HCT116 (cell line): ENCODE results near the gene PA2G4. TPM values are rescaled to one million over a fixed set of nuclear protein-coding genes. Genes with fewer than 3 reads are reported as not detected.

Source experiments
- ATAC-seq: fragments of 200-7000 bp; cut with Tn5 transposase; 2 replicates; pipeline ENCODE4 v1.9.1; 2020; ENCODE audit warnings: mild to moderate bottlenecking, moderate library complexity
- BruUV-seq: library from RNA; stranded (reverse); fragments of 400-500 nt; replicated peaks from 2 replicates; lab custom pipeline; 2021; lab: Mats Ljungman, UMichigan
- CTCF ChIA-PET: fragments of 300-600 bp; sonication (Branson Sonifier 250); formaldehyde crosslinking; loops from one replicate; lab custom pipeline; 2021; ENCODE audit warnings: antibody characterized with exemption; lab: Charles Lee
- POLR2A ChIA-PET: fragments of 300-600, 350-600 bp; sonication (Branson Sonifier 250); formaldehyde crosslinking; loops from one replicate; lab custom pipeline; 2021; ENCODE audit warnings: antibody characterized with exemption; lab: Charles Lee
- RAD21 ChIA-PET, 2 experiments: fragments of 300-600 bp; sonication (Branson Sonifier 250); formaldehyde crosslinking; loops; one replicate each; lab custom pipeline; 2023; ENCODE audit warnings: low total read pairs in 2 of 2; ENCODE audit not compliant: uncharacterized antibody in 2 of 2, unreplicated experiment in 2 of 2, low non-redundant PET in 1 of 2; lab: Charles Lee
- DNase-seq: peaks from one replicate; pipeline ENCODE4 v3.0.0-alpha.2; 2010; ENCODE audit warnings: low read depth, low spot score
- H2AFZ ChIP-seq: fragments of 200-600 bp; shearing (Covaris generic), sonication (generic); 2 replicates; pipeline ENCODE4 v1.6.1; 2017; ENCODE audit warnings: low read depth, mixed run types, mixed read lengths, antibody characterized with exemption, low read length; ENCODE audit not compliant: poor library complexity, severe bottlenecking
- H3K27ac ChIP-seq: 2 replicates; pipeline ENCODE4 v1.5.1; 2012; ENCODE audit warnings: low read depth, low read length
- H3K27me3 ChIP-seq: fragments of 200-600 bp; sonication (generic); 2 replicates; pipeline ENCODE4 v1.6.1; 2016; ENCODE audit warnings: mixed run types, low read length, mixed read lengths; ENCODE audit not compliant: insufficient read depth
- H3K36me3 ChIP-seq, 2 experiments: fragments of 200-500 bp in 1 of 2; fragments of 200-600 bp in 1 of 2; sonication (Bioruptor generic) in 1 of 2; sonication (generic) in 1 of 2; 2 replicates each; pipeline versions ENCODE4 v1.5.1 to v1.6.1; 2014 to 2016; ENCODE audit warnings: low read length in 2 of 2, inconsistent platforms in 1 of 2, mixed read lengths in 1 of 2, mixed run types in 1 of 2; ENCODE audit not compliant: insufficient read depth in 2 of 2, control insufficient read depth in 1 of 2
- H3K4me1 ChIP-seq, 2 experiments: fragments of 200-600 bp in 1 of 2; sonication (generic) in 1 of 2; 2 replicates each; pipeline versions ENCODE4 v1.5.1 to v1.6.1; 2012 to 2017; ENCODE audit warnings: low read length in 2 of 2, inconsistent platforms in 1 of 2, mild to moderate bottlenecking in 1 of 2, mixed read lengths in 1 of 2, mixed run types in 1 of 2, moderate library complexity in 1 of 2; ENCODE audit not compliant: insufficient read depth in 2 of 2, control insufficient read depth in 1 of 2
- H3K4me2 ChIP-seq: fragments of 200-600 bp; sonication (generic); 2 replicates; pipeline ENCODE4 v1.6.1; 2017; ENCODE audit warnings: mixed run types, low read length, mixed read lengths
- H3K4me3 ChIP-seq, 2 experiments: fragments of 200-600 bp in 1 of 2; sonication (generic) in 1 of 2; replicated peaks in 1 of 2; 2 replicates each; pipeline ENCODE4 v1.5.1; 2011 to 2016; ENCODE audit warnings: low read length in 2 of 2, control low read depth in 1 of 2, low read depth in 1 of 2, mild to moderate bottlenecking in 1 of 2, mixed read lengths in 1 of 2, mixed run types in 1 of 2
- H3K79me2 ChIP-seq: fragments of 200-600 bp; sonication (generic); 2 replicates; pipeline ENCODE4 v1.6.1; 2017; ENCODE audit warnings: mild to moderate bottlenecking, mixed run types, low read length, moderate library complexity, mixed read lengths; ENCODE audit not compliant: insufficient read depth
- H3K9ac ChIP-seq: fragments of 200-600 bp; sonication (generic); 2 replicates; pipeline ENCODE4 v1.6.1; 2016; ENCODE audit warnings: low read length, mixed read lengths
- H3K9me2 ChIP-seq: fragments of 200-600 bp; sonication (generic), shearing (Covaris generic); 2 replicates; pipeline ENCODE4 v1.6.1; 2017; ENCODE audit warnings: mixed run types, mild to moderate bottlenecking, moderate library complexity; ENCODE audit not compliant: insufficient read depth
- H3K9me3 ChIP-seq, 2 experiments: fragments of 200-500 bp in 1 of 2; fragments of 200-600 bp in 1 of 2; sonication (Bioruptor generic) in 1 of 2; sonication (generic) in 1 of 2; 2 replicates each; pipeline ENCODE4 v1.6.1; 2014 to 2017; ENCODE audit warnings: low read length in 2 of 2, mixed read lengths in 2 of 2, inconsistent platforms in 1 of 2, low read depth in 1 of 2, mild to moderate bottlenecking in 1 of 2, mixed run types in 1 of 2, moderate library complexity in 1 of 2; ENCODE audit not compliant: control insufficient read depth in 1 of 2, insufficient read depth in 1 of 2
- H4K20me1 ChIP-seq: fragments of 200-600 bp; sonication (generic), shearing (Covaris generic); 2 replicates; pipeline ENCODE4 v1.6.1; 2017; ENCODE audit warnings: mixed run types, mild to moderate bottlenecking, moderate library complexity; ENCODE audit not compliant: insufficient read depth
- CEBPB ChIP-seq: IDR thresholded peaks from 2 replicates; pipeline ENCODE4 v1.6.1; 2012; ENCODE audit warnings: low read depth
- CTCF ChIP-seq, 3 experiments: fragments of 200-600 bp in 1 of 3; sonication (generic) in 1 of 3; IDR thresholded peaks in 2 of 3; conservative IDR thresholded peaks in 1 of 3; 2 replicates each; pipeline ENCODE4 v1.5.1; 2012 to 2017; ENCODE audit warnings: low read depth in 2 of 3, low read length in 2 of 3, antibody characterized with exemption in 1 of 3, borderline replicate concordance in 1 of 3, control low read depth in 1 of 3, mild to moderate bottlenecking in 1 of 3, mixed read lengths in 1 of 3, mixed run types in 1 of 3, moderate library complexity in 1 of 3; ENCODE audit not compliant: insufficient read depth in 1 of 3
- JUND ChIP-seq: IDR thresholded peaks from 2 replicates; pipeline ENCODE4 v1.6.1; 2012
- MAX ChIP-seq: IDR thresholded peaks from 2 replicates; pipeline ENCODE4 v1.6.1; 2012
- POLR2A ChIP-seq: IDR thresholded peaks from 2 replicates; pipeline ENCODE4 v1.7.0; 2011; ENCODE audit warnings: borderline replicate concordance; ENCODE audit not compliant: insufficient read depth, insufficient read length; ENCODE audit errors: extremely low read depth
- POLR2AphosphoS5 ChIP-seq: IDR thresholded peaks from 2 replicates; pipeline ENCODE4 v1.6.1; 2011; ENCODE audit warnings: mild to moderate bottlenecking, low read depth, low read length, moderate library complexity
- RAD21 ChIP-seq: IDR thresholded peaks from 2 replicates; pipeline ENCODE4 v1.6.1; 2012; ENCODE audit warnings: low read depth, mild to moderate bottlenecking
- SIN3A ChIP-seq: IDR thresholded peaks from 2 replicates; pipeline ENCODE4 v1.6.1; 2012; ENCODE audit warnings: low read depth
- YY1 ChIP-seq: IDR thresholded peaks from 2 replicates; pipeline ENCODE4 v1.6.1; 2011; ENCODE audit warnings: low read length, low read depth, moderate library complexity, mild to moderate bottlenecking; ENCODE audit not compliant: insufficient replicate concordance; ENCODE audit errors: extremely low read depth
- ZBTB33 ChIP-seq: IDR thresholded peaks from 2 replicates; pipeline ENCODE4 v1.6.1; 2011; ENCODE audit warnings: mild to moderate bottlenecking, low read length, moderate library complexity; ENCODE audit not compliant: insufficient replicate concordance; ENCODE audit errors: extremely low read depth
- intact Hi-C: fragments of 100-400 bp; cut with micrococcal nuclease; formaldehyde crosslinking; loops from 2 replicates; pipeline ENCODE4 v1.10.0; 2022
- total RNA-seq: library from RNA; stranded (reverse); gene quantifications from one replicate; pipeline ENCODE4 v1.2.1, GENCODE V29; 2021; ENCODE audit not compliant: unreplicated experiment

Gene PA2G4
- total RNA-seq, 1 experiment from 2014 or later = 302 TPM

- CTCF ChIA-PET = interaction anchor here (0.8 to 1.7 kb wide), 6 partner anchors 11 to 341 kb away, joined by 3 to 8 read pairs (median 6); partner anchors contain the start of genes PA2G4 and ZC3H10
- intact Hi-C loops = loop anchor here (1.0 kb wide), 2 partner anchors 25 to 37 kb away; partner anchors contain the start of genes PA2G4 and RPL41
Measured at GRCh38 chr12:56078931-56079722, 25.2 kb upstream of the PA2G4 start.

More at GRCh38 chr12:56078931-56079722, 25.2 kb upstream of the PA2G4 start:
- no peaks in the 10 kb centered on the region for H3K9me2 ChIP-seq
- DNase-seq (peak; percentile 83), ATAC-seq (peak; percentile 78)
- H3K9ac ChIP-seq = peak overlapping the region; percentile 78
- no peaks in the 10 kb centered on the region for H3K36me3 ChIP-seq
- H3K9me3 ChIP-seq = no peaks in the 10 kb centered on the region
- peak overlapping the region; percentile 70 to 90 for H3K4me3 ChIP-seq
- TSS peak; percentile 96 for BruUV-seq
- peak; percentile 47; the same call in 1 of the 2 replicates for TF ChIP-seq POLR2AphosphoS5
- TF ChIP-seq JUND = no peak
- peak; percentile 17; the same call in 1 of the 2 replicates for TF ChIP-seq MAX
- TF ChIP-seq POLR2A = peak; percentile 34
- peak; percentile 49 for TF ChIP-seq ZBTB33
- TF ChIP-seq RAD21 = peak; percentile 69
- peak; percentile 64 for TF ChIP-seq YY1
- no peak for TF ChIP-seq CEBPB
- peak; percentile 62 to 86 (median 77); a peak in 5 of 6 replicates for TF ChIP-seq CTCF (IDR thresholded peaks at IDR 0.05 in 2 of 3, conservative IDR thresholded peaks at IDR 0.05 in 1 of 3; ENCODE audit: borderline replicate concordance in 1 of 3, insufficient read depth in 1 of 3, low read depth in 2 of 3, low read length in 2 of 3)
- 0 out of 2 replicates have a peak, but pooled peaks have one; percentile 6 for TF ChIP-seq SIN3A
- TF ChIP-seq, all 23 proteins: peak for 8
- Histone ChIP-seq H3K27me3 (no peaks in the 10 kb centered on the region), H3K27ac (peak overlapping the region; percentile 93), H3K4me1 (peaks cover 17 to 37% of the 10 kb centered on the region in 2 experiments), H2AFZ (peak overlapping the region; percentile 86), H4K20me1 (no peaks in the 10 kb centered on the region), H3K4me2 (peak overlapping the region; percentile 94), H3K79me2 (peaks cover 12% of the 10 kb centered on the region; the same call in 1 of the 2 replicates)
- RAD21 ChIA-PET = interaction anchor here in 1 of 2 experiments (1.5 kb wide), 1 partner anchor 39 kb away, joined by 3 read pairs; the partner anchor contains the start of gene ZC3H10
- POLR2A ChIA-PET = interaction anchor here (1.1 to 3.5 kb wide), 3 partner anchors 25 to 39 kb away, joined by 4 to 18 read pairs (median 12); partner anchors contain the start of genes PA2G4 and ZC3H10
